HG02852 (cell line): ENCODE measurements around the gene XPO1.
"Not testable (repeated sequence)": the region's sequence is repeated elsewhere in the genome, so short reads cannot be mapped to it uniquely, and the experiment has no call there.

Experiments
- ATAC-seq: cut with Tn5 transposase; IDR thresholded peaks from one replicate; pipeline ENCODE4 v1.9.1; 2021; ENCODE audit warnings: mild to moderate bottlenecking, moderate library complexity; ENCODE audit not compliant: unreplicated experiment

The XPO1 gene, protein sequence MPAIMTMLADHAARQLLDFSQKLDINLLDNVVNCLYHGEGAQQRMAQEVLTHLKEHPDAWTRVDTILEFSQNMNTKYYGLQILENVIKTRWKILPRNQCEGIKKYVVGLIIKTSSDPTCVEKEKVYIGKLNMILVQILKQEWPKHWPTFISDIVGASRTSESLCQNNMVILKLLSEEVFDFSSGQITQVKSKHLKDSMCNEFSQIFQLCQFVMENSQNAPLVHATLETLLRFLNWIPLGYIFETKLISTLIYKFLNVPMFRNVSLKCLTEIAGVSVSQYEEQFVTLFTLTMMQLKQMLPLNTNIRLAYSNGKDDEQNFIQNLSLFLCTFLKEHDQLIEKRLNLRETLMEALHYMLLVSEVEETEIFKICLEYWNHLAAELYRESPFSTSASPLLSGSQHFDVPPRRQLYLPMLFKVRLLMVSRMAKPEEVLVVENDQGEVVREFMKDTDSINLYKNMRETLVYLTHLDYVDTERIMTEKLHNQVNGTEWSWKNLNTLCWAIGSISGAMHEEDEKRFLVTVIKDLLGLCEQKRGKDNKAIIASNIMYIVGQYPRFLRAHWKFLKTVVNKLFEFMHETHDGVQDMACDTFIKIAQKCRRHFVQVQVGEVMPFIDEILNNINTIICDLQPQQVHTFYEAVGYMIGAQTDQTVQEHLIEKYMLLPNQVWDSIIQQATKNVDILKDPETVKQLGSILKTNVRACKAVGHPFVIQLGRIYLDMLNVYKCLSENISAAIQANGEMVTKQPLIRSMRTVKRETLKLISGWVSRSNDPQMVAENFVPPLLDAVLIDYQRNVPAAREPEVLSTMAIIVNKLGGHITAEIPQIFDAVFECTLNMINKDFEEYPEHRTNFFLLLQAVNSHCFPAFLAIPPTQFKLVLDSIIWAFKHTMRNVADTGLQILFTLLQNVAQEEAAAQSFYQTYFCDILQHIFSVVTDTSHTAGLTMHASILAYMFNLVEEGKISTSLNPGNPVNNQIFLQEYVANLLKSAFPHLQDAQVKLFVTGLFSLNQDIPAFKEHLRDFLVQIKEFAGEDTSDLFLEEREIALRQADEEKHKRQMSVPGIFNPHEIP (N-terminal part only)

GRCh38 chr2:61538200-61538919 is at the start of gene XPO1:
Gene XPO1, minus strand, starts transcription at chr2:61538356. Its CDS starts 4,459 bp downstream, at chr2:61533897.
- ATAC-seq = peak; percentile 81

GRCh38 chr2:61586928-61587327 is 48.8 kb upstream of the XPO1 start:
- not testable (repeated sequence) for ATAC-seq

GRCh38 chr2:61585383-61585782 is 47.2 kb upstream of the XPO1 start:
- peak; percentile 55 for ATAC-seq

- not testable (repeated sequence) for ATAC-seq
Measured at GRCh38 chr2:61584368-61584767, 46.2 kb upstream of the XPO1 start.

GRCh38 chr2:61582165-61582564 is 44.0 kb upstream of the XPO1 start:
- ATAC-seq = no peak

DNA sequence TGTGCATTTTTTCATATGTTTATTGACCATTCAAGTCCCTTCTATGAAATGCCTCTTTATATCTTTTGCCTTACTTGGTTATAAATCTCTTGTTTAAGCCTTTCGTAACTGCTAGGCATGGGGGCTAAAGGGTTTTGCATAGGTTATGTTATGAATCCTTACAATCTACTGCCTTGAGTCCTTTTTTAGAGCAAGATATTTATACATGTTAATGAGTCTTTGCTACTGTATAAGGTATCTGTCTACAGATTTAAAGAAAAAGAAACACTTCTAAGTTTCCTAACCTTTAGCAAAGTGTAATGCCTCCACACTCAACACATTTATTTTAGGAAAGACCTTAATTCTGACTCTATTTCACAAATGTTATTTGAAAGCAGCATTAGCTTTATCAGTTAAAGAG is 43.6 kb upstream of the XPO1 start:
- no peak for ATAC-seq

GRCh38 chr2:61575447-61575859 is 37.3 kb upstream of the XPO1 start:
- ATAC-seq = no peak

GRCh38 chr2:61566566-61566965 is 28.4 kb upstream of the XPO1 start:
- no peak for ATAC-seq

- no peak for ATAC-seq
Measured at GRCh38 chr2:61562615-61563014, 24.5 kb upstream of the XPO1 start.

DNA sequence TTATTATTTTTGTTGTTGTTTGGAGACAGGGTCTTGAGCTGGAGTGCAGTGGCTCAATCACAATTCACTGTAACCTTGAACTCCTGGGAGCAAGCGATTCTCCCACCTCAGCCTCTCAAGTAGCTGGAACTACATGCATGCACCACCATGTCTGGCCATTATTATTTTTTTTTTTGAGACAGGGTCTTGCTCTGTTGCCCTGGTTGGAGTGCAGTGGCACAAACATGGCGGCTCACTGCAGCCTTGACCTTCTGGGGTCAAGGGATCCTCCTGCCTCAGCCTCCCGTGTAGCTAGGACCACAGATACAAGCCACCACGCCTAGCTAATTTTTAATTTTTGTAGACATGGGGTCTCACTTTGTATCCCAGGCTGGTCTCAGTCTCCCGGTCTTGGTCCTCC is 20.0 kb upstream of the XPO1 start:
- no peak for ATAC-seq

- no peak for ATAC-seq
Measured at GRCh38 chr2:61557381-61557780, 19.2 kb upstream of the XPO1 start.

DNA sequence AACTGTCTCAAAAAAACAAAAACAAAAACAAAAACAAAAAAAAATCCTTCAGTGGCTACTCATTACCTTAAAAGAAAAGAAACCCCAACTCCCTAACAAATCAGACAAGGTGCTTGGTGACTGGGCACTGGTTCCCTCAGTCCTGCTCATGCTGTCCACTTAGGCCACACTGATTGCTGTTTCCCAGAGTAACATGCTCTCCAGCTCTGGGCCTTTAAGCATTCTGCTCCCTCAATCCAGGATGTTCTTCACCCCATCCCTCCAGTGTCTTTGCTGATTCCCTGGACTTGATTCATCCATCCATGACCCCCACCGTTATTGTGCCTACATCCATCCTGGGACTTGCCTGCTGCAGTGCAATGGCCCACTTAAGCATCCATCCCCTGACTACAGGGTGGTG is 16.4 kb upstream of the XPO1 start:
- ATAC-seq = no peak

GRCh38 chr2:61550375-61551209 is 12.4 kb upstream of the XPO1 start:
- ATAC-seq = no peak

DNA sequence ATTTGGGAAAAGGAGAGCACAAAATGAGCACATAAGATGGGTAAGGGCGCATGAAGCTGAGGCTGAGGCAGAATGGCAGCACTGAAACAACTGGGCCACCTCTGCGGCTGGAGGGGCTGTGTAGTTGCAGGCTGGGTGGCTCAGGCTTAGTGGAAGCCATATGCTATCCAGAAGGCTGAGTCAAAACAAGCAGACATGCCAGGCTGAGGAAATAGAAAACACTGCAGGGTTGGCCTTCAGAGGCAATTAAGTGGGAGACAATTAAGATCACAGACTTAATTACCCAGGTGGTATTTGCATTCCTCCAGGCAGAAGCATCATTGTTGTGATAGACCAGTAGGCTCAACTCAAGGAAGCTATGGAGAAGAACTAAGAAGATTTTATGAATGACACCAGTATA is 11.4 kb upstream of the XPO1 start:
- no peak for ATAC-seq

- no peak for ATAC-seq
Measured at GRCh38 chr2:61543062-61543461, 4.9 kb upstream of the XPO1 start.

DNA sequence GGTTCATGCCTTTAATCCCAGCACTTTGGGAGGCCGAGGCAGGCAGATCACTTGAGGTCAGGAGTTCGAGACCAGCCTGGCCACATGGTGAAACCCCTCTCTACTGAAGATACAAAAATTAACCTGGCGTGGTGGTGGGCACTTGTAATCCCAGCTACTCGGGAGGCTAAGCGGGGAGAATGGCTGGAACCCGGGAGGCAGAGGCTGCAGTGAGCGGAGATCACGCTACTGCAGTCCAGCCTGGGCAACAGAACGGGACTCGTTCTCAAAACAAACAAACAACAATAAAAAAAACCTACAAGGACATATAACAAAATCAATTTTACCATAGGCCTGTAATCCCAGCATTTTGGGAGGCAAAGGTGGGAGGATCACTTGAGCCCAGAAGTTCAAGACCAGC is 2.0 kb upstream of the XPO1 start:
- not testable (repeated sequence) for ATAC-seq

DNA sequence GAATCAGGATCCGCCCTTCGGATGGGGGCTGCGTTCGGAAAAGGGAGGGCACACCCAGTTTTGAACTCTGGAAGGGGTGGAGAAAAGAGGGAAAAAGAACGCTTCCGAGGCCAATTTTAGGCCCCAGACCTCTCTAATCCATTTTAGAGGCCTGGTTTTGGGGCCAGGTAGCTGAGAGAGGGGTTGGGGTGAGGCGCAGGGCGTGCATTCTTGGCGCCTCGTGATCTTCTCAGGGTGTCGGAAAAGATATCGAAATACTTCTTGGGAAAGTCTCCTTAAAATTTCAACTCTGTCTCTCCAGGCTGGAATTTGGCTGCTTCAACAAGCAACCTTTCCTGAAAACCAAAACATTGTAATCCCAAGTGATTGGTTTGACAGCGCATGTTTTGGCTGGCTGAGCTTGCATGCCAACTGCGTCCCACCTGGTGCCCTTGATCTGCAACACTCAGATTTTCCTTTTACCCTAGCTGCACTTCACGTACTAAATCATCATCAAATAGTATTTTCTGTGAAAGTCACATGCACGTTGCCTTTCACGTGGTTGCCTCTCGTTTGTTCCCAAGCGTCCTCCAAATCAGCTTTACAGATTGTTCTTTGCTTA is 864 bp upstream of the XPO1 start:
- ATAC-seq = no peak

DNA sequence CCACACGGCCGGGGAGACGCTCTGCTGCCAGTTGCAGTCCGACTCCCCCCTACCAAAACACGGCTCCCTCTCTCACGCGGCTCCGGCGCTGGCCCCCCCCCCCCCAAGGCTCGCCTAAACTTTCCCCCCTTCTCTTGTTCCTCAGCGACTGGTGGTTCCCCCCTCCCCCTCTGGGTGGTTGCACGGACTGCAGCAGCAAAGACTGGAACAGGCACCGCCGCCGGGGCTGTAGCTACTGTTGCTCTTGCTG is 281 bp downstream of the XPO1 start:
- no peak for ATAC-seq

- no peak for ATAC-seq
Measured at GRCh38 chr2:61537277-61537949, 743 bp downstream of the XPO1 start.
